ENCODE data around the gene CTCF. TPM values are rescaled to one million over a fixed set of nuclear protein-coding genes. Genes with fewer than 3 reads are reported as not detected.

The CTCF gene
- total and polyA plus RNA-seq, 10 of the 15 experiments (the other 5 are each of a cell fraction or from before 2014, with no cell fraction given): 9.1 to 55.0 (median 41.8) TPM

DNA sequence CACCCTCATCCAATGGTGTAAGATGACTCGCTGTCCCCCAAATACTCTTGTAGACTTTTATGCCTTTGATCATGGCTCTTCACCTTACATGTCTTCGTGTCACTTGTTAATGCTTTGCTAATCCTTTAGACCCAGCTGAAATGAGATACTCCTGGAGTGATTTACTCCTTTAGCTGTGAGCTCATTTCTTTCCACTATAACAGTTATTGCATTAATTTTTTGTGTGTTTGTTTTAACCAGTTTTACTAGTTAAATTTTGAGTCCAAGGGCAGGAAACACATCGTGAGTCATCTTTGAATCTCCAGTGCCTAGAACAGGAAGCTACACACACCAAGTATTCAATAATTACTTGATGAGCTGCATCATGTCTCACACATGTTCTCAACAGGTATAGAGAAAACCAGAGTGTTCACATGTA, 6.5 kb upstream of the CTCF start (continued):
- TF ChIP-seq, protein P1, sequence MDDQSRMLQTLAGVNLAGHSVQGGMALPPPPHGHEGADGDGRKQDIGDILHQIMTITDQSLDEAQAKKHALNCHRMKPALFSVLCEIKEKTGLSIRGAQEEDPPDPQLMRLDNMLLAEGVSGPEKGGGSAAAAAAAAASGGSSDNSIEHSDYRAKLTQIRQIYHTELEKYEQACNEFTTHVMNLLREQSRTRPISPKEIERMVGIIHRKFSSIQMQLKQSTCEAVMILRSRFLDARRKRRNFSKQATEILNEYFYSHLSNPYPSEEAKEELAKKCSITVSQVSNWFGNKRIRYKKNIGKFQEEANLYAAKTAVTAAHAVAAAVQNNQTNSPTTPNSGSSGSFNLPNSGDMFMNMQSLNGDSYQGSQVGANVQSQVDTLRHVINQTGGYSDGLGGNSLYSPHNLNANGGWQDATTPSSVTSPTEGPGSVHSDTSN (IDR thresholded peaks at IDR 0.05; ENCODE audit: insufficient replicate concordance, low read depth, low read length): no peak
- TF ChIP-seq RAD51 (IDR thresholded peaks at IDR 0.05) (no peak), ZNF592 (IDR thresholded peaks at IDR 0.05) (no peak), RBBP5 (conservative IDR thresholded peaks at IDR 0.05) (no peak), LARP7 (IDR thresholded peaks at IDR 0.05) (no peak), KDM1A (IDR thresholded peaks at IDR 0.05; ENCODE audit: borderline replicate concordance) (no peak), NBN (IDR thresholded peaks at IDR 0.05) (no peak), ZNF384 (IDR thresholded peaks at IDR 0.05; ENCODE audit: borderline replicate concordance, low read depth, low read length) (no peak), SMC3 (IDR thresholded peaks at IDR 0.05; ENCODE audit: borderline replicate concordance, low read length) (no peak), TAF1 (IDR thresholded peaks at IDR 0.05; ENCODE audit: borderline replicate concordance, low read depth, low read length) (no peak)
